Ishikawa (cell line): ENCODE results near the gene PILRB.

Experiments
- CEBPB ChIP-seq: IDR thresholded peaks from 2 replicates; pipeline ENCODE4 v1.6.1; 2012
- EP300 ChIP-seq: IDR thresholded peaks from 2 replicates; pipeline ENCODE4 v1.6.1; 2012; ENCODE audit warnings: borderline replicate concordance

DNA sequence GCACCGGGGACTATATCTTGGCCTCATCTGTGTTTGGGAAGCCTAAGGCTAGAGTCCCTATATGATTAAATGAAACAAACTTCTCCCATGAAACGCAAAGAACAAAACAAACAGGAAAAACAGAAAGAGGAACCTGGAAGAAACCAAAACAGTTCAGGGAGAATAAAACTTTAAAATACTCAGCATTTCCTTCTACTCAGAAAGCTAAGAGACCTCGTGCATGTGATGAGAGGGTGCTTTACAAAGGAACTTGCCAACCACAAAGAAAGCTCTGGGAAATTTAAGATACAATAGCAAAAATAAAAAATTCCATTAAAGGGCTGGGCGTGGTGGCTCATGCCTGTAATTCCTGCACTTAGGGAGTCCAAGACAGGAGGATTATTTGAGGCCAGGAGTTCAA is 22.3 kb downstream of the PILRB start:
- TF ChIP-seq CEBPB = no peak
- TF ChIP-seq EP300 = no peak
